HG02981 (cell line): Measurements from ENCODE around the gene PI4KB.
A peak's percentile ranks its signal among the peaks of the same experiment; 100 is the strongest.
"Not testable (repeated sequence)": the region's sequence is repeated elsewhere in the genome, so short reads cannot be mapped to it uniquely, and the experiment has no call there.

Source experiments
- ATAC-seq: cut with Tn5 transposase; IDR thresholded peaks from one replicate; pipeline ENCODE4 v1.9.1; 2021; ENCODE audit warnings: mild to moderate bottlenecking, moderate library complexity; ENCODE audit not compliant: unreplicated experiment

Gene PI4KB

GRCh38 chr1:151281969-151282882 lies 45.0 kb downstream of the PI4KB start, which contains the start of gene ZNF687:
TSS of gene ZNF687 (plus strand) at chr1:151282299. CDS start at chr1:151286292, 3,993 bp downstream.
- ATAC-seq: peak; percentile 89

DNA sequence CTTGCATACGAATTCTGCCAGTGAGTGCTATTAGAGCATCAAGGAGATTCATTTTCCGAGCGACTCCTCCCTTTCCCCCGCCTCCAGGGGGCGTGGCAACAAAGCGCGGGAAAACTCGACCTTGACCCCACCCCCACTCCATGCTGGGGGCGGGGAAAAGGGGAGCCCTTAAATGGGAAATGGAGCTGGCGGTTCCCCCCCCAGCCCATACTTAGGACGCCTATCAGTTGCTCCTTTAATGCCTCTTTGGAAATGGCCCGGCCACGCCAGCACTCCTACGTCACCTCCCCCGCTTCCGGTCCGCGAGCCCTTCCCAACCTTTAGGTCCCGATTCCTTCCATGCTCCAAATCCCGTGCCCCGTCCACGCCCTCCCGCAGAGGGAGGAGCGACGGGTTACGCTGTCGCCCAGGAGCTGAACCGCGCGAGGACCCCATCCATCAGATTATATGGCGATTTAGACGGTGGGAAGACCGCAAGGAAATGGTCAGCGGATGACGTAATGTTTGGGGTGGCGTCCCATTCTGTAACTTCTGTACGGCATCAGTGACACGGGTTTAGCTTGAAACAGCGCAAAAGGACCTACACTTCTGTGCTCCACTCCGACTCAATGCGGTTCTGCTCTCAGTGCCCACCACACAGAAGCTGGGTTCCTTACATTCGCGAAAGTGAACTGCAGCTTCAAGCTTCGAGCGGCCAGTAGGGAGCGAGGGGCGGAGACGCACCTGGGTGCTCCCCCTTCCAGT lies 45.8 kb downstream of the PI4KB start:
- peak; percentile 34 for ATAC-seq

GRCh38 chr1:151277249-151277648 lies 50.0 kb downstream of the PI4KB start:
- no peak for ATAC-seq

GRCh38 chr1:151275341-151275740 lies 51.9 kb downstream of the PI4KB start:
- not testable (repeated sequence) for ATAC-seq

- ATAC-seq: no peak
Measured at GRCh38 chr1:151273924-151274466, 53.2 kb downstream of the PI4KB start.

DNA sequence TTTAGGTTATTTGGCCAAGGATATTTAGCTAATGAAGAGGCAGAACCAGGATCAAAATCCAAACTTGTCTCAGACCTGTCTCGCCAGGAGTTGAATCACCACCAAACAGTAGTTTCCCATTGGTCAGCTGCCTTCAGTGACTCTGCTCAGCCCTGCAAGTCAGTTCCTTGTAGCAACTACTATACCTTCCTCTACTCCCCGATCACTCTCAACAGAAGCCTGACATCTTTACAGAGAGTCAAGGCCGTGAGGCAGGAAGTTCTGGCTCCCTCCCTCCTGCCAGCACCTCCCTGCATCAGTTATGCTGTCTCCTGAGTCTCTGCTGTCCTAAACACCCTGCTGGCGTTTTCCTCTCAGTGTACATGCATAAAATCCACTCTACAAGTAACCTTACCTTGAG lies 59.5 kb downstream of the PI4KB start:
- no peak for ATAC-seq

DNA sequence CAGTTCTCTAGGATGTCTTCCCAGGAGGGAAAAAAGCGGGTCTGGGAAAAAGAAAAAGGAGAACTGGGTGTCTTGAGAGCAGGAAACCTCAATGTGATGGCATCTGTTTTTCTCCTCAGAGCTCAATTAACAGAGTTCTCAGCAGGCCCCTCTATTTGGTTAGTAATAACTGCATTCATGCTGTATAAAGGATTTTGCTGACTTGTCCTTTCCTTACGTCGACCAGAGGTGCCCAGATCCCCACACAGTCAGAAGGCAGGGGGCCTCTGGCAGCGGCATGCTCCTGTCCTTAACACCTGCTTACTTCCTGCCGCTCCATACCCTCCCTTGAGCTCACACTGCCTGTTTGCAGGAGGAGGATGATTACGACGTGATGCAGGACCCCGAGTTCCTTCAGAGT lies 60.4 kb downstream of the PI4KB start:
- ATAC-seq: no peak

GRCh38 chr1:151266315-151266714 lies 60.9 kb downstream of the PI4KB start:
- ATAC-seq: no peak

DNA sequence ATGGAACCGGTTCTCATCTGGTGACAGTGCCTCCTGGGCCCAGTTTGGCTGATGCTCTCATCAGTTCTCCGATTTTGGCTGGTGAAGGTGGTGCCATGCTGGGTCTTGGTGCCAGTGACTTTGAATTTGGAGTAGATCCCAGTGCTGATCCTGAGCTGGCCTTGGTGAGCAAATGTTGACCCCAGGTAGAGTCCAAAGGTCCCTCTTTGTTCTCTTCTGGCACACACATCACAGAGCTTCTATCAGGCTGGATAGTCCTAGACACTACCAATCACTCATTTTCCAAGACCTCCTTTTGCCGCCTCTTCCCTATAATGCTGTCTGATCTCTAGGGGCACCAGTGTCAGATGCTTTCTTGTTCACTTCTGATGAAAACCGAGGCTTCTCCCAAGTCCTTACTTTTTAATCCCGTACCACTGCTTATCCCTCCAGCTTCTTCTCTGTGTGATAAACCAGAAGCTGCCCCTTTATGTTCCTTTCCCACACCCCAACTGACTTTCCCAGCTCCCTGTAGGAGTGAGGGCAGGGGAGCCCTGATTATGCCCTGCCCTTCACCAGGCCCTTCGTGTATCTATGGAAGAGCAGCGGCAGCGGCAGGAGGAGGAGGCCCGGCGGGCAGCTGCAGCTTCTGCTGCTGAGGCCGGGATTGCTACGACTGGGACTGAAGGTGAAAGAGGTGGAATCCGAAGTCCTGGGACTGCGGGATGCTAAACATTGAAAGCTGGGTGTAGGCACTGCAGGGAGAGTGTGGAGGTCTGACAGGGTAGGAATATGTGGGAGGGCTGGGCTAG lies 61.6 kb downstream of the PI4KB start:
- no peak for ATAC-seq

DNA sequence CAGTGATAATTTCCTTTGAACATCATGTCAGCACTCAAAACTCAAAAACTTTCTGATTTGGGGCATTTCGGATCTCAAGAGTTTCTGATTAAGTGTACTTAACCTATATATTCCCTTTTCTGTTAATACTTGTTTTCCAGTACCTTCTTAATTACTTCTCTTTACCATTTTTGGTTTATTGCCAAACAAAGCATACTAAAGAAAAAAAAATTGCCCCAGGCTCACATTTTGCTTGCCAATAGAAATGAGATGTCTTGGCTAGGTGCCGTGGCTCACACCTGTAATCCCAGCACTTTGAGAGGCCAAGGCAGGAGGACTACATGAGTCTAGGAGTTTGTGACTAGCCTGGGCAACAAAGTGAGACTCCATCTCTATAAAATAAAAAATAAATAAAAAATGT lies 67.9 kb downstream of the PI4KB start:
- ATAC-seq: no peak

- no peak for ATAC-seq
Measured at GRCh38 chr1:151255381-151255780, 71.8 kb downstream of the PI4KB start.

- peak; percentile 93 for ATAC-seq
Measured at GRCh38 chr1:151254217-151255213, 72.7 kb downstream of the PI4KB start, which contains the start of gene PSMD4. TSS of gene PSMD4 (plus strand) at chr1:151254734. CDS start at chr1:151254783, 49 bp downstream.

- peak; percentile 34 for ATAC-seq
Measured at GRCh38 chr1:151251656-151252470, 75.4 kb downstream of the PI4KB start.

- ATAC-seq: no peak
Measured at GRCh38 chr1:151246786-151247185, 80.4 kb downstream of the PI4KB start.

- ATAC-seq: no peak
Measured at GRCh38 chr1:151243683-151244216, 83.5 kb downstream of the PI4KB start.

DNA sequence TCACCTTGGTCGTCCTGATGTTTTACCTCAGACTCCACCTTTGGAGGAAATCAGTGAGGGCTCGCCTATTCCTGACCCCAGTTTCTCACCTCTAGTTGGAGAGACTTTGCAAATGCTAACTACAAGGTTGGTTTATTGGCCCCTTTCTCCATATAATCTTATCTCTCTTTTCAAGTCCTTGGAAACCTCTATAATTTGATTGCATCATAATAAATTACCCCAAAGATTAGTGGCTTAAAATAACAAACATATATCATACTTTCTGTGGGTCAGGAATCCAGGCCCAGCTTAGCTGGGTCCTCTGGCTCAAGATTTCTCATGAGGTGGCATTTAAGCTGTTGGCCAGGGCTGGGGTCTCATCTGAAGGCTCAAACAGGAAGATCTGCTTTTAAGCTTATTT lies 84.8 kb downstream of the PI4KB start:
- ATAC-seq: no peak
